GM12872 (cell line): Measurements from ENCODE around the gene SLC35G3.

Experiments used
- CTCF ChIP-seq: IDR thresholded peaks from 3 replicates; pipeline ENCODE4 v1.5.1; 2011; ENCODE audit warnings: low read depth, mild to moderate bottlenecking, low read length, moderate library complexity; ENCODE audit not compliant: insufficient read depth

Gene SLC35G3

GRCh38 chr17:35238821-35239220, 44.6 kb upstream of the SLC35G3 start:
- TF ChIP-seq CTCF = no peak

- no peak for TF ChIP-seq CTCF
Observed at GRCh38 chr17:35236821-35237220, 42.6 kb upstream of the SLC35G3 start.

GRCh38 chr17:35235917-35236316, 41.7 kb upstream of the SLC35G3 start:
- no peak for TF ChIP-seq CTCF

- TF ChIP-seq CTCF = no peak
Observed at GRCh38 chr17:35235289-35235688, 41.1 kb upstream of the SLC35G3 start.

- TF ChIP-seq CTCF = no peak
Observed at GRCh38 chr17:35229638-35230037, 35.4 kb upstream of the SLC35G3 start.

GRCh38 chr17:35227546-35227945, 33.4 kb upstream of the SLC35G3 start:
- TF ChIP-seq CTCF = no peak

- no peak for TF ChIP-seq CTCF
Observed at GRCh38 chr17:35224436-35224835, 30.2 kb upstream of the SLC35G3 start.

- TF ChIP-seq CTCF = no peak
Observed at GRCh38 chr17:35222452-35222851, 28.3 kb upstream of the SLC35G3 start.
